Ovary (tissue), 9 donors: ENCODE data around the gene CLDN9. TPM values are rescaled to one million over a fixed set of nuclear protein-coding genes. Genes with fewer than 3 reads are reported as not detected.

Experiments used
- DNase-seq, 5 donors: peaks; one replicate each; pipeline ENCODE4 v3.0.0-alpha.2; 2019 to 2020
- H3K27ac ChIP-seq, 2 donors: fragments of 200-600 bp; one replicate each; pipeline versions ENCODE4 v1.5.1 to v1.8.0; 2019 to 2022
- H3K27me3 ChIP-seq: fragments of 200-600 bp; one replicate; pipeline ENCODE4 v1.8.0; 2022
- H3K36me3 ChIP-seq: fragments of 200-600 bp; sonication (generic); one replicate; pipeline ENCODE4 v1.5.1; 2019
- H3K4me1 ChIP-seq: one replicate; pipeline ENCODE4 v1.8.1; 2013; ENCODE audit warnings: mild to moderate bottlenecking, moderate library complexity; ENCODE audit not compliant: insufficient read depth
- H3K4me3 ChIP-seq: fragments of 200-600 bp; sonication (generic); one replicate; pipeline ENCODE4 v1.5.1; 2017
- H3K9me3 ChIP-seq, 2 donors: fragments of 200-600 bp in 1 of 2; sonication (generic) in 1 of 2; one replicate each; pipeline versions ENCODE4 v1.5.1 to v1.8.1; 2013 to 2019; ENCODE audit warnings: mild to moderate bottlenecking in 1 of 2, moderate library complexity in 1 of 2
- EP300 ChIP-seq: sonication (generic); formaldehyde crosslinking; IDR thresholded peaks from one replicate; pipeline ENCODE4 v1.6.1; 2017; ENCODE audit warnings: antibody characterized with exemption
- POLR2A ChIP-seq: fragments of 450-650 bp; IDR thresholded peaks from one replicate; pipeline ENCODE4 v1.6.1; 2017; ENCODE audit warnings: antibody characterized with exemption, mild to moderate bottlenecking, moderate library complexity
- WGBS, 3 donors: extraction: QIAGEN DNeasy Blood & Tissue Kit in 1 of 3; methylation state at CpG; one replicate each; pipeline versions ENCODE4 v1.1.5 to v1.1.7; 2013 to 2017; 5-methylcytosine and 5-hydroxymethylcytosine counted together
- intact Hi-C, 4 donors: fragments of 100-400 bp; cut with DNase I; formaldehyde crosslinking; loops; one replicate each; pipeline versions ENCODE4 v1.11.0 to v1.15.1; 2022 to 2023
- polyA plus RNA-seq, 2 donors: library from polyadenylated mRNA; stranded (reverse); fragments of 200-250 nt in 1 of 2; fragments of 350-450 nt in 1 of 2; fragmentation: Illumina TruSeq in 1 of 2; extraction: RNeasy Lipid Tissue Mini Kit (QIAGEN cat#74804) in 1 of 2; gene quantifications; one replicate each; pipeline ENCODE4 v1.2.3, GENCODE V29; 2013 to 2014
- total RNA-seq, 7 donors: library from RNA; depleted of rRNA in 2 of 7; stranded (reverse); fragments of >200 nt in 2 of 7; fragmentation: NEBNext Ultra II Directional in 3 of 7; extraction: Animal tissue kit (Norgen Biotek cat#: 25700) in 3 of 7; gene quantifications; one replicate each; pipeline versions ENCODE4 v1.1.0 to v1.2.4, GENCODE V29; 2016 to 2023
- TF ChIP-seq, protein P1 (sequence below), 3 donors: fragments of 450-650 bp in 2 of 3; fragments of 200-600 bp in 1 of 3; IDR thresholded peaks; one replicate each; pipeline versions ENCODE4 v1.5.1 to v1.8.0; 2016 to 2022; ENCODE audit warnings: antibody characterized with exemption in 3 of 3, mild to moderate bottlenecking in 1 of 3
- donor health status: DM: no; HTN: no; CAD: no; lungs with moderate emphysema.
- donor health status: DM: no; HTN: no; CAD: no.
- donor health status: Bipolar disorder and iron deficiency.
- donor health status: DM: yes; HTN: yes; CAD: no.
- donor health status: DM: no; HTN: no; CAD: no.
- donor health status: DM: yes; HTN: yes; CAD: no.

CLDN9 gene
- total and polyA plus RNA-seq, 9 donors, result 0.11 to 0.24 (median 0.19) TPM; not detected in 5

DNA sequence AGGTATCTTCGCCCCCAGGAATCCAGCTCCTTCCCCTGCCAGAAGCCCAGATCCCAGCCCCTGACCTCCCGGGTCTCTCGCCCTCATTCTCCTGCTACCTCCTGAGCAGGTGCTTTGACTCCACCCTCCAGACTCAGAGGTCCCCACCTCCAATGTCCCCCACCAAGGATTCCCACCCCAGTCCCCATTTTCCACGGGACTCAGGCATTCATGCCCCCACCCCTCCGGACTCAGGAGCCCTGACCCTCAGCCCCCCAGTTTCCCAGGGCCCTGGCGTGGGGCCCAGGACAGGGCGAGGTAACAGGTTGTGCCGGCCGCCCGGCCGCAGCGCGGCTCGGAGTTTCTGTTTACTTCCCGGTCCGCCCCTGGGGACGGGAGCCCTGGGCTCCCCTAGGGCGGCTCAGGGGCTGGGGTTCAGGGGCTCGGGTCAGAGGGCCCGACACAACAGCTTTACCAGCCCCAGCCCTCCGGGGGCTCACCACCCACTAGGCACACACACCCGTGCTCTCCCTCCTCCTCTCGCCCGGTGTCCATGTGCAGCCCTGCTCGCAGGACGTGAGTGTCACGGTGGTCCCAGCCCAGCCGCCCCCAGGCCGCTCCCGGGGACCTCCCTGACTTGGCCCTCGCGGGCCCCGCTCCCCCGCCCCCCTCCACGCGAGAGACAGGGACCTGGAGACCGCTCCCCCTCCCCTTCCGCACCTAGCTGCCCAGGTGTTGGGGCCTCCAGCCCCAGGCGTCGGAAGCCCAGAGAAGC, 23.4 kb downstream of the CLDN9 start:
- Histone ChIP-seq H3K36me3 (no peaks in the 10 kb centered on the region), H3K4me1 (no peaks in the 10 kb centered on the region), H3K4me3 (peak overlapping the region; percentile 23), H3K27me3 (no peaks in the 10 kb centered on the region), H3K27ac (no peak overlapping the region), H3K9me3 (no peaks in the 10 kb centered on the region)
- no peak for DNase-seq
- 1 to 4% (median 3%) methylated on average over 12 to 40 of the region's 40 CpGs for WGBS, 3 donors
- intact Hi-C loops, result loop anchor here in 1 of 4 donors (10.0 kb wide), 1 partner anchor 129 kb away; no protein-coding TSS in a partner anchor
- TF ChIP-seq POLR2A (no peak), EP300 (no peak)
- TF ChIP-seq, protein P1, sequence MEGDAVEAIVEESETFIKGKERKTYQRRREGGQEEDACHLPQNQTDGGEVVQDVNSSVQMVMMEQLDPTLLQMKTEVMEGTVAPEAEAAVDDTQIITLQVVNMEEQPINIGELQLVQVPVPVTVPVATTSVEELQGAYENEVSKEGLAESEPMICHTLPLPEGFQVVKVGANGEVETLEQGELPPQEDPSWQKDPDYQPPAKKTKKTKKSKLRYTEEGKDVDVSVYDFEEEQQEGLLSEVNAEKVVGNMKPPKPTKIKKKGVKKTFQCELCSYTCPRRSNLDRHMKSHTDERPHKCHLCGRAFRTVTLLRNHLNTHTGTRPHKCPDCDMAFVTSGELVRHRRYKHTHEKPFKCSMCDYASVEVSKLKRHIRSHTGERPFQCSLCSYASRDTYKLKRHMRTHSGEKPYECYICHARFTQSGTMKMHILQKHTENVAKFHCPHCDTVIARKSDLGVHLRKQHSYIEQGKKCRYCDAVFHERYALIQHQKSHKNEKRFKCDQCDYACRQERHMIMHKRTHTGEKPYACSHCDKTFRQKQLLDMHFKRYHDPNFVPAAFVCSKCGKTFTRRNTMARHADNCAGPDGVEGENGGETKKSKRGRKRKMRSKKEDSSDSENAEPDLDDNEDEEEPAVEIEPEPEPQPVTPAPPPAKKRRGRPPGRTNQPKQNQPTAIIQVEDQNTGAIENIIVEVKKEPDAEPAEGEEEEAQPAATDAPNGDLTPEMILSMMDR (IDR thresholded peaks at IDR 0.05), result no peak

DNA sequence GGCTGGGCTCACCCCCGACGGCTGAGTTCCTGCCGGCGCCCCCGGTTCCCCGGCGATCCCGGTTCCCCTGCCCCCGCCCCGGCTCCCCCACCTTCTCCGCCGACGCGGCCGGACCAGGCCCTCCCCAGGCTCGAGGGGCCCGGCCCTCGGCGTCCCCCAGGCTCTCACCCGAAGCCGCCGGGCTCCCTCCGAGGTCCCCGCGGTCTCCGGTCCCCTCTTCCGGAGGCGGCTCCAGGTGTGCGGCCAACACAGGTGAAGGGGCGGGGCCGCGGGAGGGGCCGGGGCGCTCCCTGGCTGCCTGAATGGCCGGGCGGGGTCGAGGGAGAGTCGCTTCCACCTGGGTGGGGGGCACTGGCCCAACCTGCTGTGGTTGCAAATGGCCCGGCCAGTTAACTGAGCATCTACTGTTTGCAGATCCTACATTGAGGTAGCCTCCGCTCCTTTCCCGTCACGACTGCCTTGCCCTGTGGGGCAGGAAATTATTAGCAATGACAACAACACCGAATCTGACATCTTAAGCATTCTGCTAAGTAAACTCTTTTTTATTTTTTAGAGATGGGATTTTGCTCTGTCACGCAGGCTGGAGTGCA, 24.1 kb downstream of the CLDN9 start, which contains the start of gene BICDL2:
BICDL2 (minus strand) TSS at position 219 of the 590 bp plus-strand sequence. CDS start 1,448 bp downstream, outside the sequence.
- TF ChIP-seq, protein P1 (IDR thresholded peaks at IDR 0.05), result no peak
- Histone ChIP-seq H3K9me3 (no peaks in the 10 kb centered on the region), H3K4me1 (no peaks in the 10 kb centered on the region), H3K36me3 (no peaks in the 10 kb centered on the region), H3K27ac (no peak within 1 kb of the TSS), H3K27me3 (no peaks in the 10 kb centered on the region), H3K4me3 (peak within 1 kb of the TSS; percentile 23)
- intact Hi-C loops, result loop anchor here in 1 of 4 donors (10.0 kb wide), 1 partner anchor 128 kb away; no protein-coding TSS in a partner anchor
- no peak for DNase-seq
- 5 to 26% (median 11%) methylated on average over 8 to 44 of the region's 44 CpGs for WGBS, 3 donors

DNA sequence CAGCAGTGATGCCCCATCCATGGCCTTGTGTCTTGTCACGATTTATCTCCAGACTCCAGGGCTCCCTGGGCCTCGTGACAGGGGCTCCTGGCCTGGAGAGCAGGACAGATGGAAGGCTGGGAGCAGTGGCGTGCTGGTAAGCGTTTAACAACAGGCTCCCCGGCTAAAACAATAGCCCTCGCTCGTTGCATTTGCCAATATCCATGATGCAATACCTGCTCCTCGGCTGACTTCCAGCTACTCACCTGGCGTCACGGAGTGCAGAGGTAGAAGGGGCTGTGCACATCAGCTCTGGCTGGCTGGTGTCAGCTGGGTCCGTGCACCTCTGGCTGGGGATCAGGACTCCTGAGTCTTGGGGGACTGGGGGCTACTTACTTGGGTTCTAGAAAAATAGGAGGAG, 25.5 kb downstream of the CLDN9 start:
- Histone ChIP-seq H3K4me3 (no peak overlapping the region), H3K36me3 (no peaks in the 10 kb centered on the region), H3K4me1 (no peaks in the 10 kb centered on the region), H3K27me3 (no peaks in the 10 kb centered on the region), H3K27ac (no peak overlapping the region), H3K9me3 (no peaks in the 10 kb centered on the region)
- 28 to 39% (median 30%) methylated on average over 11 of the region's 11 CpGs for WGBS, 3 donors
- intact Hi-C loops, result loop anchor here in 1 of 4 donors (10.0 kb wide), 1 partner anchor 127 kb away; no protein-coding TSS in a partner anchor
- TF ChIP-seq EP300, result no peak
- TF ChIP-seq POLR2A, result no peak
- TF ChIP-seq, protein P1 (IDR thresholded peaks at IDR 0.05), result no peak
- no peak for DNase-seq

DNA sequence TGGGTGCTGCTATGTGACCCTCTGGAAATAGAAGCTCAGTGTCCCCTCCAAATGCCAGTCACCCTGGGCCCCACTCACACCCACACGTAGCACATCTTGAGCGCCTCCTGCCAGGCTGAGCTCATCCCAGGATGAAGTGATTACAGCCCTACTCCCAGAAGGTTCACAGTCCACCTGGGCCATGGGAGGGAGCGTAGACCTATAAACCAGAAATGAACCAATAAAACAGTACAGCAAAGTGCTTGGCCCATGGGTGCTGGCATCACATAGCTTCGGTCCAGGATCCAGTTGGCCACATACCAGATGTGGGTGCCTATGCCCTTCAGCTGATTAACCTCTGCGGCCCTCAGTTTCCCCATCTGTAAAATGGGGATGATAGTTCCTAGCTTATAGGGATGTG, 26.2 kb downstream of the CLDN9 start:
- H3K4me1 ChIP-seq, result no peaks in the 10 kb centered on the region
- no peaks in the 10 kb centered on the region for H3K9me3 ChIP-seq
- intact Hi-C loops, result loop anchor here in 1 of 4 donors (10.0 kb wide), 1 partner anchor 126 kb away; no protein-coding TSS in a partner anchor
- H3K27me3 ChIP-seq, result no peaks in the 10 kb centered on the region
- H3K27ac ChIP-seq, result no peak overlapping the region
- no peak for DNase-seq
- no peak overlapping the region for H3K4me3 ChIP-seq
- TF ChIP-seq EP300, result no peak
- no peak for TF ChIP-seq POLR2A
- TF ChIP-seq, protein P1 (IDR thresholded peaks at IDR 0.05), result no peak
- 74 to 77% (median 76%) methylated on average over 5 of the region's 5 CpGs for WGBS, 3 donors
- no peaks in the 10 kb centered on the region for H3K36me3 ChIP-seq
